H1 (cell line): Measurements from ENCODE around the gene NAB1. TPM values are rescaled to one million over a fixed set of nuclear protein-coding genes. Genes with fewer than 3 reads are reported as not detected.

Source experiments
- CTCF ChIA-PET: fragments of 300-600 bp; sonication (Branson Sonifier 250); formaldehyde crosslinking; loops from one replicate; lab custom pipeline; 2021; ENCODE audit not compliant: partially characterized antibody; lab: Charles Lee
- POLR2A ChIA-PET: fragments of 300-600 bp; sonication (Branson Sonifier 250); formaldehyde crosslinking; loops from one replicate; lab custom pipeline; 2021; ENCODE audit warnings: inconsistent platforms; ENCODE audit not compliant: partially characterized antibody; lab: Charles Lee
- DNase-seq, 2 experiments: peaks; one replicate each; pipeline versions ENCODE4 v3.0.0 to v3.0.0-alpha.2; 2010 to 2022; ENCODE audit warnings: low spot score in 2 of 2, low read depth in 1 of 2, mixed read lengths in 1 of 2
- FAIRE-seq: peaks from 2 replicates; lab custom pipeline; 2011; peaks lifted over from hg19 to GRCh38; lab: Jason Lieb, UNC
- H2AFZ ChIP-seq: 2 replicates; pipeline ENCODE4 v1.8.1; 2012; ENCODE audit warnings: low read length, inconsistent platforms
- H2AK5ac ChIP-seq: 2 replicates; pipeline ENCODE4 v1.6.1; 2013; ENCODE audit warnings: low read depth, low read length
- H2BK120ac ChIP-seq: replicated peaks from 2 replicates; pipeline ENCODE3; 2013; ENCODE audit warnings: low read depth, low read length, inconsistent platforms
- H2BK12ac ChIP-seq: 2 replicates; pipeline ENCODE4 v1.6.1; 2013; ENCODE audit warnings: low read depth, low read length
- H2BK15ac ChIP-seq: 2 replicates; pipeline ENCODE4 v1.6.1; 2013; ENCODE audit warnings: low read length
- H2BK20ac ChIP-seq: 2 replicates; pipeline ENCODE4 v1.6.1; 2013; ENCODE audit warnings: low read length
- H2BK5ac ChIP-seq: 2 replicates; pipeline ENCODE4 v1.6.1; 2013; ENCODE audit warnings: low read depth, low read length
- H3K14ac ChIP-seq: 2 replicates; pipeline ENCODE4 v1.6.1; 2013; ENCODE audit warnings: inconsistent platforms; ENCODE audit not compliant: insufficient read length
- H3K18ac ChIP-seq: 2 replicates; pipeline ENCODE4 v1.6.1; 2013; ENCODE audit warnings: low read length; ENCODE audit errors: extremely low read depth
- H3K23ac ChIP-seq: 2 replicates; pipeline ENCODE4 v1.6.1; 2013; ENCODE audit warnings: inconsistent platforms; ENCODE audit not compliant: insufficient read length
- H3K23me2 ChIP-seq: 2 replicates; pipeline ENCODE4 v1.6.1; 2013; ENCODE audit warnings: low read depth, low read length
- H3K27ac ChIP-seq: 2 replicates; pipeline ENCODE4 v1.6.1; 2011; ENCODE audit warnings: low read depth, low read length, inconsistent platforms
- H3K27me3 ChIP-seq, 4 experiments: replicated peaks in 1 of 4; 1 replicate in 1 of 4; 2 replicates in 3 of 4; pipeline versions ENCODE4 v1.6.1 to v1.8.1; 2011 to 2013; ENCODE audit warnings: low read length in 3 of 4, mild to moderate bottlenecking in 3 of 4, inconsistent platforms in 2 of 4, mixed read lengths in 2 of 4, moderate library complexity in 1 of 4; ENCODE audit not compliant: control insufficient read depth in 3 of 4, insufficient read depth in 3 of 4; ENCODE audit errors: extremely low read depth in 1 of 4
- H3K36me3 ChIP-seq, 4 experiments: 2 replicates each; pipeline versions ENCODE4 v1.6.1 to v1.8.1; 2011 to 2013; ENCODE audit warnings: mild to moderate bottlenecking in 4 of 4, low read length in 3 of 4, moderate library complexity in 2 of 4, control low read depth in 1 of 4, inconsistent platforms in 1 of 4; ENCODE audit not compliant: insufficient read depth in 4 of 4, control insufficient read depth in 2 of 4
- H3K4ac ChIP-seq: replicated peaks from 2 replicates; pipeline ENCODE3; 2013; ENCODE audit warnings: low read length, low read depth, mixed read lengths, inconsistent platforms; ENCODE audit not compliant: insufficient read length
- H3K4me1 ChIP-seq, 4 experiments: replicated peaks in 1 of 4; 1 replicate in 1 of 4; 2 replicates in 3 of 4; pipeline versions ENCODE4 v1.6.1 to v1.8.1; 2011 to 2013; ENCODE audit warnings: low read length in 3 of 4, inconsistent platforms in 2 of 4, mixed read lengths in 1 of 4; ENCODE audit not compliant: insufficient read depth in 4 of 4, control insufficient read depth in 3 of 4
- H3K4me2 ChIP-seq, 2 experiments: 2 replicates each; pipeline versions ENCODE4 v1.6.1 to v1.8.1; 2011 to 2013; ENCODE audit warnings: low read depth in 2 of 2, low read length in 2 of 2, control low read depth in 1 of 2, inconsistent platforms in 1 of 2, mild to moderate bottlenecking in 1 of 2; ENCODE audit not compliant: insufficient read depth in 1 of 2
- H3K4me3 ChIP-seq, 4 experiments: fragments of 200-600, 300-600 bp in 1 of 4; sonication (generic), shearing (Covaris generic), sonication (Bioruptor Twin) in 1 of 4; 2 replicates each; pipeline versions ENCODE4 v1.5.1 to v1.8.1; 2011 to 2016; ENCODE audit warnings: low read length in 4 of 4, low read depth in 3 of 4, control low read depth in 2 of 4, inconsistent platforms in 2 of 4, mild to moderate bottlenecking in 2 of 4, mixed read lengths in 1 of 4, moderate library complexity in 1 of 4; ENCODE audit not compliant: insufficient read depth in 2 of 4; ENCODE audit errors: extremely low read depth in 1 of 4
- H3K56ac ChIP-seq: replicated peaks from 2 replicates; pipeline ENCODE3; 2013; ENCODE audit warnings: low read depth, mild to moderate bottlenecking, mixed read lengths, low read length, inconsistent platforms; ENCODE audit not compliant: insufficient read length
- H3K79me1 ChIP-seq: 2 replicates; pipeline ENCODE4 v1.6.1; 2013; ENCODE audit warnings: low read depth, low read length, control low read depth
- H3K79me2 ChIP-seq, 2 experiments: 2 replicates each; pipeline versions ENCODE4 v1.6.1 to v1.8.1; 2012 to 2013; ENCODE audit warnings: low read length in 2 of 2, mild to moderate bottlenecking in 2 of 2, inconsistent platforms in 1 of 2; ENCODE audit not compliant: insufficient read depth in 2 of 2, control insufficient read depth in 1 of 2
- H3K9ac ChIP-seq, 4 experiments: replicated peaks in 1 of 4; 1 replicate in 1 of 4; 2 replicates in 3 of 4; pipeline versions ENCODE4 v1.6.1 to v1.8.1; 2011 to 2013; ENCODE audit warnings: low read depth in 3 of 4, low read length in 3 of 4, control low read depth in 2 of 4, mild to moderate bottlenecking in 2 of 4, moderate library complexity in 2 of 4, inconsistent platforms in 1 of 4; ENCODE audit errors: extremely low read depth in 1 of 4
- H3K9me3 ChIP-seq, 2 experiments: 2 replicates each; pipeline versions ENCODE4 v1.6.1 to v1.8.1; 2012 to 2013; ENCODE audit warnings: mild to moderate bottlenecking in 2 of 2, moderate library complexity in 2 of 2, control low read depth in 1 of 2, inconsistent platforms in 1 of 2, low read depth in 1 of 2, low read length in 1 of 2, mixed read lengths in 1 of 2; ENCODE audit not compliant: insufficient read depth in 2 of 2
- H4K20me1 ChIP-seq, 2 experiments: replicated peaks in 1 of 2; 2 replicates each; pipeline versions ENCODE3 to v1.8.1; 2011 to 2013; ENCODE audit warnings: inconsistent platforms in 2 of 2, low read length in 2 of 2, mild to moderate bottlenecking in 1 of 2; ENCODE audit not compliant: insufficient read depth in 2 of 2, control insufficient read depth in 1 of 2
- H4K5ac ChIP-seq: 2 replicates; pipeline ENCODE4 v1.6.1; 2013; ENCODE audit warnings: low read length, low read depth, mixed read lengths, inconsistent platforms; ENCODE audit not compliant: insufficient read length
- H4K8ac ChIP-seq: 2 replicates; pipeline ENCODE4 v1.8.0; 2013; ENCODE audit warnings: mild to moderate bottlenecking, moderate library complexity, low read length, inconsistent platforms; ENCODE audit not compliant: insufficient read depth; ENCODE audit errors: extremely low read depth
- H4K91ac ChIP-seq: replicated peaks from 2 replicates; pipeline ENCODE3; 2013; ENCODE audit warnings: low read length, mixed read lengths, inconsistent platforms; ENCODE audit not compliant: insufficient read length
- CEBPB ChIP-seq: IDR thresholded peaks from 2 replicates; pipeline ENCODE4 v1.6.1; 2012; ENCODE audit warnings: low read depth, low read length
- CREB1 ChIP-seq: IDR thresholded peaks from 2 replicates; pipeline ENCODE4 v1.6.1; 2012; ENCODE audit warnings: inconsistent platforms
- EP300 ChIP-seq, 2 experiments: IDR thresholded peaks; 1 replicate in 1 of 2; 2 replicates in 1 of 2; pipeline ENCODE4 v1.6.1; 2011 to 2012; ENCODE audit warnings: low read depth in 2 of 2, low read length in 2 of 2, mild to moderate bottlenecking in 2 of 2, borderline replicate concordance in 1 of 2, inconsistent platforms in 1 of 2, moderate library complexity in 1 of 2
- FOSL1 ChIP-seq: IDR thresholded peaks from 2 replicates; pipeline ENCODE4 v1.6.1; 2011; ENCODE audit warnings: mild to moderate bottlenecking, low read depth, low read length, moderate library complexity; ENCODE audit not compliant: insufficient read depth
- HDAC2 ChIP-seq, 2 experiments: fragments of 300-600 bp in 1 of 2; sonication (generic) in 1 of 2; IDR thresholded peaks; 2 replicates each; pipeline ENCODE4 v1.6.1; 2011 to 2012; ENCODE audit warnings: low read depth in 2 of 2, low read length in 2 of 2, mild to moderate bottlenecking in 2 of 2, moderate library complexity in 2 of 2, borderline replicate concordance in 1 of 2, inconsistent platforms in 1 of 2
- JUND ChIP-seq: IDR thresholded peaks from 2 replicates; pipeline ENCODE4 v1.6.1; 2011; ENCODE audit warnings: mild to moderate bottlenecking, improper control_type of control experiment, low read length
- RAD21 ChIP-seq, 2 experiments: IDR thresholded peaks in 1 of 2; conservative IDR thresholded peaks in 1 of 2; 2 replicates each; pipeline ENCODE4 v1.6.1; 2011; ENCODE audit warnings: low read depth in 2 of 2, low read length in 2 of 2, improper control_type of control experiment in 1 of 2, inconsistent platforms in 1 of 2, mild to moderate bottlenecking in 1 of 2, moderate library complexity in 1 of 2
- RXRA ChIP-seq: IDR thresholded peaks from 2 replicates; pipeline ENCODE4 v1.6.1; 2011; ENCODE audit warnings: low read depth, mild to moderate bottlenecking, low read length, moderate library complexity; ENCODE audit not compliant: insufficient read depth
- SAP30 ChIP-seq: fragments of 300-600 bp; sonication (generic); IDR thresholded peaks from 2 replicates; pipeline ENCODE4 v1.7.1; 2012; ENCODE audit warnings: low read length, moderate library complexity, mild to moderate bottlenecking, inconsistent platforms; ENCODE audit not compliant: insufficient read depth, insufficient replicate concordance
- SIRT6 ChIP-seq: IDR thresholded peaks from one replicate; pipeline ENCODE4 v1.7.1; 2012; ENCODE audit warnings: low read length, inconsistent platforms
- SP1 ChIP-seq: IDR thresholded peaks from 2 replicates; pipeline ENCODE4 v1.6.1; 2011; ENCODE audit warnings: low read depth, low read length
- TBP ChIP-seq: IDR thresholded peaks from 2 replicates; pipeline ENCODE4 v1.6.1; 2011; ENCODE audit warnings: low read depth, low read length, improper control_type of control experiment
- TCF12 ChIP-seq: IDR thresholded peaks from 2 replicates; pipeline ENCODE4 v1.6.1; 2011; ENCODE audit warnings: low read depth, mild to moderate bottlenecking, low read length
- TEAD4 ChIP-seq: IDR thresholded peaks from 2 replicates; pipeline ENCODE4 v1.6.1; 2012; ENCODE audit warnings: low read depth, low read length, inconsistent platforms, mixed read lengths
- YY1 ChIP-seq: IDR thresholded peaks from 2 replicates; pipeline ENCODE4 v1.6.1; 2011; ENCODE audit warnings: low read depth, mild to moderate bottlenecking, low read length
- WGBS, 2 experiments: shearing (Covaris generic) in 1 of 2; methylation state at CpG; one replicate each; pipeline versions ENCODE4 v1.1.6 to v1.1.7; 2013 to 2015; ENCODE audit warnings: low lambda C conversion rate in 2 of 2, mixed read lengths in 2 of 2, inconsistent platforms in 1 of 2, low coverage in 1 of 2, missing lambda C conversion rate in 1 of 2; ENCODE audit not compliant: insufficient replicate concordance in 2 of 2, insufficient coverage in 1 of 2, insufficient read length in 1 of 2; ENCODE audit errors: extremely low coverage in 1 of 2, missing lambda C conversion rate in 1 of 2; 5-methylcytosine and 5-hydroxymethylcytosine counted together
- polyA plus RNA-seq, 7 experiments: library from polyadenylated mRNA; depleted of rRNA in 3 of 7; stranded (reverse) in 5 of 7; unstranded in 2 of 7; fragments of >200 nt in 5 of 7; fragments of 200-250 nt in 2 of 7; gene quantifications; 1 replicate in 5 of 7; 2 replicates in 1 of 7; 4 replicates in 1 of 7; pipeline versions ENCODE4 v1.2.1 to v1.2.3, GENCODE V29; 2011 to 2013; ENCODE audit warnings: missing spikeins in 2 of 7, mixed read lengths in 2 of 7
- total RNA-seq: library from RNA; stranded (reverse); fragmentation: NEBNext Ultra II Directional; extraction: Animal tissue kit (Norgen Biotek cat#: 25700); gene quantifications from 2 replicates; pipeline ENCODE4 v1.2.1, GENCODE V29; 2021

Gene NAB1
- total and polyA plus RNA-seq, 2 of the 8 experiments (the other 6 are each of a cell fraction or from before 2014, with no cell fraction given), result 8.5 to 28.6 TPM

GRCh38 chr2:190683802-190684201 lies 34.9 kb downstream of the NAB1 start:
- H3K23ac ChIP-seq, result no peak overlapping the region
- no peaks in the 10 kb centered on the region for H3K23me2 ChIP-seq
- WGBS, 2 experiments, result 94% methylated on average over 3 of the region's 3 CpGs; no CpG with 5 or more reads in 1 of the 2 experiments
- DNase-seq (no peak), FAIRE-seq (no peak)
- H3K27me3 ChIP-seq, result no peaks in the 10 kb centered on the region
- no peak overlapping the region for H4K8ac ChIP-seq
- H2BK20ac ChIP-seq, result no peak overlapping the region
- no peak overlapping the region for H3K14ac ChIP-seq
- no peaks in the 10 kb centered on the region for H4K20me1 ChIP-seq
- ChIA-PET CTCF (interaction anchor here (1.5 to 6.1 kb wide), 2 partner anchors 10 to 15 kb away, joined by 7 to 42 read pairs; no protein-coding TSS in a partner anchor), POLR2A (no interaction called here)
- no peak overlapping the region for H3K4ac ChIP-seq
- no peak overlapping the region for H3K4me2 ChIP-seq
- no peak overlapping the region for H2AFZ ChIP-seq
- H2BK120ac ChIP-seq, result no peak overlapping the region
- no peak overlapping the region for H3K9ac ChIP-seq
- H3K4me3 ChIP-seq, result no peak overlapping the region
- H3K9me3 ChIP-seq, result no peaks in the 10 kb centered on the region
- H3K36me3 ChIP-seq, result peaks cover 0 to 14% (median 0%) of the 10 kb centered on the region in 4 experiments; a peak in 2 of 8 replicates
- H2BK15ac ChIP-seq, result no peak overlapping the region
- no peak overlapping the region for H2BK5ac ChIP-seq
- no peak overlapping the region for H4K91ac ChIP-seq
- H3K56ac ChIP-seq, result no peak overlapping the region
- H3K79me2 ChIP-seq, result no peaks in the 10 kb centered on the region
- no peak overlapping the region for H4K5ac ChIP-seq
- no peak overlapping the region for H3K18ac ChIP-seq
- H3K79me1 ChIP-seq, result no peaks in the 10 kb centered on the region
- H3K4me1 ChIP-seq, result peaks cover 2 to 7% (median 4%) of the 10 kb centered on the region in 4 experiments; a peak in 5 of 7 replicates
- no peak overlapping the region for H3K27ac ChIP-seq
- H2AK5ac ChIP-seq, result no peak overlapping the region
- H2BK12ac ChIP-seq, result no peak overlapping the region
- TF ChIP-seq TBP (no peak), YY1 (no peak), RXRA (no peak), CREB1 (no peak), SAP30 (no peak), FOSL1 (no peak), TEAD4 (no peak), RAD21 (IDR thresholded peaks at IDR 0.05 in 1 of 2, conservative IDR thresholded peaks at IDR 0.05 in 1 of 2; ENCODE audit: low read depth in 2 of 2, low read length in 2 of 2) (no peak), HDAC2 (IDR thresholded peaks at IDR 0.05; ENCODE audit: borderline replicate concordance in 1 of 2, low read depth in 2 of 2, low read length in 2 of 2) (no peak), CEBPB (no peak), EP300 (IDR thresholded peaks at IDR 0.05; ENCODE audit: borderline replicate concordance in 1 of 2, low read depth in 2 of 2, low read length in 2 of 2) (no peak), SP1 (no peak), TCF12 (no peak), JUND (no peak), SIRT6 (no peak)
